GM12864 (cell line): ENCODE data around the gene OR8D4.

Experiments used
- DNase-seq: peaks from one replicate; pipeline ENCODE4 v3.0.0-alpha.2; 2011; ENCODE audit warnings: low read depth
- H3K4me3 ChIP-seq: 2 replicates; pipeline ENCODE4 v1.5.1; 2011; ENCODE audit warnings: mild to moderate bottlenecking, low read depth, low read length, control low read depth
- TF ChIP-seq, protein P1 (sequence below): IDR thresholded peaks from 2 replicates; pipeline ENCODE4 v1.5.1; 2011; ENCODE audit warnings: low read depth, mild to moderate bottlenecking, moderate library complexity, low read length, control low read depth, inconsistent platforms; ENCODE audit errors: missing control alignments

Gene OR8D4

GRCh38 chr11:123885570-123885969 lies 16.4 kb upstream of the OR8D4 start, which contains the start of gene TMEM225:
TSS of gene TMEM225 (minus strand) at chr11:123885670. CDS start at chr11:123885425, 245 bp downstream.
- no peak for DNase-seq
- no peak within 1 kb of the TSS for H3K4me3 ChIP-seq
- TF ChIP-seq, protein P1, sequence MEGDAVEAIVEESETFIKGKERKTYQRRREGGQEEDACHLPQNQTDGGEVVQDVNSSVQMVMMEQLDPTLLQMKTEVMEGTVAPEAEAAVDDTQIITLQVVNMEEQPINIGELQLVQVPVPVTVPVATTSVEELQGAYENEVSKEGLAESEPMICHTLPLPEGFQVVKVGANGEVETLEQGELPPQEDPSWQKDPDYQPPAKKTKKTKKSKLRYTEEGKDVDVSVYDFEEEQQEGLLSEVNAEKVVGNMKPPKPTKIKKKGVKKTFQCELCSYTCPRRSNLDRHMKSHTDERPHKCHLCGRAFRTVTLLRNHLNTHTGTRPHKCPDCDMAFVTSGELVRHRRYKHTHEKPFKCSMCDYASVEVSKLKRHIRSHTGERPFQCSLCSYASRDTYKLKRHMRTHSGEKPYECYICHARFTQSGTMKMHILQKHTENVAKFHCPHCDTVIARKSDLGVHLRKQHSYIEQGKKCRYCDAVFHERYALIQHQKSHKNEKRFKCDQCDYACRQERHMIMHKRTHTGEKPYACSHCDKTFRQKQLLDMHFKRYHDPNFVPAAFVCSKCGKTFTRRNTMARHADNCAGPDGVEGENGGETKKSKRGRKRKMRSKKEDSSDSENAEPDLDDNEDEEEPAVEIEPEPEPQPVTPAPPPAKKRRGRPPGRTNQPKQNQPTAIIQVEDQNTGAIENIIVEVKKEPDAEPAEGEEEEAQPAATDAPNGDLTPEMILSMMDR, result no peak

DNA sequence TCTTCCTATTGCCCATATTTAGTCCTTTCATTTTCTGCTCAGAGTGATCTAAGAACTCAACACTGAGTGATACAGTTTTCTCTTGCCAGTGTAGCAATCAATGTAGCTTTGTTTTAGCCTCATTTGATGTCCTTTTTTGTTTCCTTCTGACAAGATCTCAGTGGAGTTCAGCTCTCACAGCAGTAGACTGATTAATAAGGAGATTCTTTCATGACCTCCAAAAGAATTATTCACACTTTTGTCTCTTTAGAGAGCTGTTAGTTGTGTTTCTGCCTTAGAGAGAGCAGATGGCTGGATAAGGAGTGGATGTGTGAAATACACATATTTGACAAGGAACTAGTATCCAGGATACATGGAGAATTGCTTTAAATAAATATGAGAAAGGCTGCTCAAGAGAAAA lies 9.9 kb upstream of the OR8D4 start:
- TF ChIP-seq, protein P1, result no peak
- no peak for DNase-seq
- H3K4me3 ChIP-seq, result no peak overlapping the region

GRCh38 chr11:123899792-123900191 lies 2.2 kb upstream of the OR8D4 start:
- no peak for DNase-seq
- no peak overlapping the region for H3K4me3 ChIP-seq
- TF ChIP-seq, protein P1, result no peak

DNA sequence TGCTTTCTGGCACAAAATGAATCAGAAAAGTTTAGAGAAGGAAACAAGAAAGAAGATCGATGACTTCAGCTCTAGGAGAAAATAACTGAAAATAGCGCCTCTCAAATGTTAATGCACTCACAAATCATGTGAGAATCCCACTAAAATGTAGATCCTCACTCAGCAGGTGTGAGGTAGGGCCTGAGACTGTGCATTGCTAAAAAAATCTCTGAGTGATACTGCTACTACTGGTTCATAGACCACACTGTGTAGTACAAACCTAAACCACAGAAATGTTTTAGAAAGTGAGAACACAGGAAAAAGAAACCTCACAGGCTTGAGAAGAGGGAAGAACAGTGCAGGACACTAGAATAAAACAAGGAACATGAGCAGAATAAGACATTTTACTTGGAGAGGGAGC lies 2.0 kb downstream of the OR8D4 start:
- DNase-seq, result peak; percentile 36
- no peak overlapping the region for H3K4me3 ChIP-seq
- TF ChIP-seq, protein P1, result no peak

DNA sequence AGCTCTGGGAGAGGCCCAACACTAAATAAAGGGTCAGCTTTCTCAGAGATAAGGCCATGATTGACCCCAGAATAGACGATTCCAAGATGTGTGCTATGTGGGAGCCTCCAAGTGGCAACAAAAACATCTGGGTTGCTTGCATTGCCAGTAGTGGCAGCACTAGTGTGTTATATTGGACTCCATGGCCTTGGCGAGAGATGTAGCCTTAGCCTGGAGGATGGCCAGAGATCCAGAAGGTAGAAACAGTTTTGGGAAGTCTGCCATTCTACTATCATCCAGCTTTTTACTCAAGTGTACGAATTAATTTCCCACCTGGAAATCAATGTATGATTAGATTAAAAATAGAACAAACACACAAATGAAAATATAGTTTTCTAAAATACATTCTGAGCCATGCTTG lies 3.0 kb downstream of the OR8D4 start:
- no peak overlapping the region for H3K4me3 ChIP-seq
- DNase-seq, result no peak
- TF ChIP-seq, protein P1, result no peak

DNA sequence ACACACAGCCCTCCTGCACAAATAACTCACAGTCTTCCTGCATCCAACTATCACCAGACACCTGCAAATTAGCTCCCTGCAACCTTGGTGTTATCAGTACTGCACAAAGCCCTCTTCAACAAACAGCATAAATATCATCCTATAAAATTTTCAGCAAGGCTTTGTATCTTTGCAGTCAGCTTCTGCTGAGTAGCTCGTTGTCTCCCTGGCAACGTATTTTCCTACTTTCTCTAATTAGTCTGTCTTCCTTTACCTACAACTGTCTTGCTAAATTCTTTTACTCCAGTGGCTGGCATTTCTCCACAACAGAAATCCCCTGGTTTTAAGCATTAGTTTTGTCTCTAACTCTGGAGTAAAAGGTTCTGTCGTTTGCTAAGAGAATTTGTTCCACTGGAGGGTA lies 3.9 kb downstream of the OR8D4 start:
- TF ChIP-seq, protein P1, result no peak
- no peak for DNase-seq
- no peak overlapping the region for H3K4me3 ChIP-seq

- no peak overlapping the region for H3K4me3 ChIP-seq
- TF ChIP-seq, protein P1, result no peak
- no peak for DNase-seq
Observed at GRCh38 chr11:123920943-123921342, 19.0 kb downstream of the OR8D4 start.
